ENCODE results near the gene CHD1L. TPM values are rescaled to one million over a fixed set of nuclear protein-coding genes. Genes with fewer than 3 reads are reported as not detected.

The CHD1L gene
- total RNA-seq, 1 donor from 2014 or later = 118 TPM

GRCh38 chr1:147270721-147271120 is 28.2 kb downstream of the CHD1L start:
- H3K27ac Mint-ChIP-seq = no peak overlapping the region
- H3K36me3 ChIP-seq = peaks cover 13% of the 10 kb centered on the region
- H3F3A ChIP-seq (ENCODE audit: low read depth) = no peaks in the 10 kb centered on the region
- DNase-seq (ENCODE audit: low spot score) = no peak
- no peaks in the 10 kb centered on the region for H3K4me1 ChIP-seq
- no peaks in the 10 kb centered on the region for H3K27me3 ChIP-seq
- no peak overlapping the region for H2AFZ ChIP-seq (replicated peaks)
- no peaks in the 10 kb centered on the region for H3K9me3 ChIP-seq (ENCODE audit: low read depth)
- no peak overlapping the region for H3K4me3 ChIP-seq
- no peak overlapping the region for H3K27ac ChIP-seq
- H3K79me2 ChIP-seq (ENCODE audit: low read depth) = no peaks in the 10 kb centered on the region
- no peak for TF ChIP-seq CTCF (IDR thresholded peaks at IDR 0.05)
- H3K4me1 Mint-ChIP-seq = no peaks in the 10 kb centered on the region
- H4K20me1 ChIP-seq (ENCODE audit: low read depth) = no peaks in the 10 kb centered on the region
- H3K4me2 ChIP-seq = no peak overlapping the region
- no peak overlapping the region for H3K9ac ChIP-seq
- no peaks in the 10 kb centered on the region for H3K27me3 Mint-ChIP-seq (ENCODE audit: insufficient read depth, low read depth)
- peaks cover 35% of the 10 kb centered on the region for H3K36me3 Mint-ChIP-seq
- H3K9me3 Mint-ChIP-seq = no peaks in the 10 kb centered on the region
- no peak overlapping the region for H3K4me3 Mint-ChIP-seq

- Histone ChIP-seq H3K4me3 (no peak overlapping the region), H3K9me3 (ENCODE audit: low read depth) (no peaks in the 10 kb centered on the region), H3K27me3 (no peaks in the 10 kb centered on the region), H3K4me2 (no peak overlapping the region), H4K20me1 (ENCODE audit: low read depth) (no peaks in the 10 kb centered on the region), H3F3A (ENCODE audit: low read depth) (no peaks in the 10 kb centered on the region), H3K27ac (no peak overlapping the region), H2AFZ (replicated peaks) (no peak overlapping the region), H3K79me2 (ENCODE audit: low read depth) (no peaks in the 10 kb centered on the region), H3K36me3 (peaks cover 12% of the 10 kb centered on the region), H3K9ac (no peak overlapping the region), H3K4me1 (no peaks in the 10 kb centered on the region)
- TF ChIP-seq EZH2phosphoT487 (IDR thresholded peaks at IDR 0.05) = no peak
- TF ChIP-seq CTCF (IDR thresholded peaks at IDR 0.05) = no peak
- H3K27me3 Mint-ChIP-seq (ENCODE audit: insufficient read depth, low read depth) = no peaks in the 10 kb centered on the region
- H3K4me1 Mint-ChIP-seq = no peaks in the 10 kb centered on the region
- no peaks in the 10 kb centered on the region for H3K9me3 Mint-ChIP-seq
- peaks cover 38% of the 10 kb centered on the region for H3K36me3 Mint-ChIP-seq
- H3K4me3 Mint-ChIP-seq = no peak overlapping the region
- no peak for DNase-seq (ENCODE audit: low spot score)
- no peak overlapping the region for H3K27ac Mint-ChIP-seq
These were observed 29.6 kb downstream of the CHD1L start for GRCh38 chr1:147272042-147272441.

GRCh38 chr1:147273409-147274336 is 31.2 kb downstream of the CHD1L start:
- peak; percentile 68 for DNase-seq (ENCODE audit: low spot score)
- H3F3A ChIP-seq (ENCODE audit: low read depth) = no peaks in the 10 kb centered on the region
- Mint-ChIP-seq H3K4me1 (no peaks in the 10 kb centered on the region), H3K27ac (no peak overlapping the region), H3K4me3 (no peak overlapping the region), H3K9me3 (no peaks in the 10 kb centered on the region), H3K36me3 (peaks cover 31% of the 10 kb centered on the region), H3K27me3 (ENCODE audit: insufficient read depth, low read depth) (no peaks in the 10 kb centered on the region)
- no peak overlapping the region for H3K9ac ChIP-seq
- H4K20me1 ChIP-seq (ENCODE audit: low read depth) = no peaks in the 10 kb centered on the region
- H3K4me1 ChIP-seq = no peaks in the 10 kb centered on the region
- H2AFZ ChIP-seq (replicated peaks) = no peak overlapping the region
- H3K4me3 ChIP-seq = no peak overlapping the region
- H3K4me2 ChIP-seq = no peak overlapping the region
- peaks cover 19% of the 10 kb centered on the region for H3K36me3 ChIP-seq
- no peak for TF ChIP-seq EZH2 (IDR thresholded peaks at IDR 0.05)
- no peak for TF ChIP-seq EZH2phosphoT487 (IDR thresholded peaks at IDR 0.05)
- TF ChIP-seq CTCF (IDR thresholded peaks at IDR 0.05) = peak; percentile 80
- no peaks in the 10 kb centered on the region for H3K79me2 ChIP-seq (ENCODE audit: low read depth)
- no peaks in the 10 kb centered on the region for H3K27me3 ChIP-seq
- no peaks in the 10 kb centered on the region for H3K9me3 ChIP-seq (ENCODE audit: low read depth)
- no peak overlapping the region for H3K27ac ChIP-seq
